GM21367 (cell line): ENCODE data around the gene SRSF2.
"Not testable (repeated sequence)": the region's sequence is repeated elsewhere in the genome, so short reads cannot be mapped to it uniquely, and the experiment has no call there.

Experiments used
- ATAC-seq: cut with Tn5 transposase; IDR thresholded peaks from one replicate; pipeline ENCODE4 v1.9.1; 2021; ENCODE audit not compliant: unreplicated experiment

SRSF2 gene

DNA sequence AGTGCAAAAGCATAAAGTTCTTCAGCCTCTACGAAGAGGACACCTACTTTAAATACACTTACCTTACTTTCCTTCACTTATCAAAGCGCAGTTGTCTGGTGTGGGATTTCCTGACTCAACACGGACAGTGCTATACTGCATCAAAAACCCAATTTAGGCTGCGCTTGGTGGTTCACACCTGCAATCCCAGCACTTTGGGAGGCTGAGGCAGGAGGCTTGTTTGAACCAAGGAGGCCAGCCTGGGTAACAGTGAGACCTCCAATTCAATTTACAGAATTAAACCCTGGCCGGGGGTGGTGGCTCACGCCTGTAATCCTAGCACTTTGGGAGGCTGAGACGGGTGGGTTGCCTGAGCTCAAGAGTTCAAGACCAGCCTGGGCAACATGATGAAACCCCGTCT, 14.9 kb downstream of the SRSF2 start:
- ATAC-seq = no peak

DNA sequence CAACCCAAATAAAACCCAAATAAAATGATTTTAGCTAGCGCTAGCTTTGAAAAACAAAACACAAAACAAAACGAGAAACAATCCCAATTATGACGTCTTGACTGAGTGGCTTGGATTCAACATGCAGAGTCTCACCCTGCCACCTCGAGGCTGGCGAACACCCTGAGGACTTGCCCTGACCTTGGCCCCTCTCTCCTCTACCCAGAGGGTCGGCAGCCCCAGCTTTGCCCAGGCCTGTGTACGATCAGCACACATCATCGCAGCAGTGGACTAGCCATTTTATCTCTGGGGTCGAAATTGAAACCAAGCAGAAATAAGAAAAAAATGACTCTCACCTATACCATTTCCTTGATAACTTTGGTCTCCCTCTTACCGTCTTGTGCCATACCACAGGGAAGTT, 15.7 kb downstream of the SRSF2 start:
- ATAC-seq = no peak

DNA sequence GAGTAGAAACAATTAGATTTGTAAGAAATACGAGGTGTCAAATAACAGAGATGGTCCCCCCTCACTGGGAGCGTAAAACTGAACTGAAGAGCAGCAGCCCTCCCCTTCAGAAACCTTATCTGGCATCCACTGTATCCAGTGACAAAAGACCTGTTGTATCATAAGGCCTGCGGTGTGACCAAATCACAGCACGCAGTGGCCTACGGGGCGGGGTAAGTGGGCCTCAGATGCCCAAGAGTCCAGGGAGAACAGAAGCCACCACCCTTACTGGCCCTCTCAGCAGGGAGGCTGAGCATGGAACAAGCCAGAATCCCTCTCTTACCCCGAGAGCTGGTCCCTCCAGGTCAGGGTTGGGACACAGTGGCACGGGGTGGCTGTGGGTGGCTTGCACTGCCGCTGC, 16.2 kb downstream of the SRSF2 start:
- ATAC-seq = no peak

DNA sequence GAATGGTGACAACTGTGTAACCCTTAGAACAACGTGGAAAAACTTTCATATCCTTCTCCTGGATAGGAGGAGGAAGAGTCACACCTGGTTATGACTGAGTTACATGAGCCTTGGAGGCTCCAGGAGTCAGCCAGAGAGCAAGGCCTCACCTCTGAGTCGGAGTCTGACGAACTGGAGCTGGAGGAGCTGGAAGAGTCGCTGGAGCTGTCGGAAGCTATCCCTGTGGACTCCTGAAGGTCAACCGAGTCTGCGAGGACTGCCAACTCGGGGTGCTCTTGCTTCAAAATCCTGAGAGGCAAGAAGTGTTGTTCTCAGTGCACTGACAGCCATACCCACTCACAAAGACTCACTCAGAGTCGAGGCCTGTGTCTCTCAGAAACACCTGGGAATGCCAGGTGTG, 16.9 kb downstream of the SRSF2 start:
- no peak for ATAC-seq

DNA sequence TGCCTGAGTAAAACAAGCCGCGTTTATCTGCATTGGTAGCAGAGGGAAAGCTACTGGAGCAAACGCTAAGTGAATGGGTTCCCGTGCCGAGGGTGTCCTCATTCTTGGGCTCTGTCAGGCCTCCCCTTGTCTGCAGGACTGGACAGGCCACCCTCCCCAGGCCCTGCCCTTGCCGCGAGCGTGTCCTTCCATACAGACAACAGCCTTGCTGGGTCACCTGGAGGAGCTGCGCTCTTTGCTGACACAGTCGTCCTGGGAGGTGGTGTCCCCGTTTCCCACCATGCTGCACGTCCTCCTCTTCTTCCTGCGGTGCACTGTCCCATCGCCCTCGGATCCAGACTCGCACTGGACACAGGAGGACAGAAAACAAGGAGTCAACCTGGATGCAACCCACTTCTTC, 18.6 kb downstream of the SRSF2 start:
- no peak for ATAC-seq

DNA sequence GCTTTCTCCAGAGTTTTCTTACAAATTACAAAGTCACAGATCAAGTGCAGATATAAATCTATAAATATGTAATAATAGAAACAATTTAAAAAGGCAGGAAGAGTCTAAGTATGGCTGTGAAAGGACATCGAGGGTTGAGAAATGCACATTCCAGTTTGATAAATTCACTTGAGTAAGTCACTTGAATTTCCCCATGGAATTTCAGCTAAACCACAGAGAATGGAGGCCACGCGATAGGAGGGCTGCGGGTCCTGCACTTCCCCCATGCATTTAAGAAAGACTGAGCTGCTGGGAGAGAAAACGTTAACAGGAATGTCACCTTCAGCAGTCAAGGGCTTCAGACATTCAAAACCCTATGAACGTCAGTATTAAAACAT, 20.3 kb downstream of the SRSF2 start:
- no peak for ATAC-seq

DNA sequence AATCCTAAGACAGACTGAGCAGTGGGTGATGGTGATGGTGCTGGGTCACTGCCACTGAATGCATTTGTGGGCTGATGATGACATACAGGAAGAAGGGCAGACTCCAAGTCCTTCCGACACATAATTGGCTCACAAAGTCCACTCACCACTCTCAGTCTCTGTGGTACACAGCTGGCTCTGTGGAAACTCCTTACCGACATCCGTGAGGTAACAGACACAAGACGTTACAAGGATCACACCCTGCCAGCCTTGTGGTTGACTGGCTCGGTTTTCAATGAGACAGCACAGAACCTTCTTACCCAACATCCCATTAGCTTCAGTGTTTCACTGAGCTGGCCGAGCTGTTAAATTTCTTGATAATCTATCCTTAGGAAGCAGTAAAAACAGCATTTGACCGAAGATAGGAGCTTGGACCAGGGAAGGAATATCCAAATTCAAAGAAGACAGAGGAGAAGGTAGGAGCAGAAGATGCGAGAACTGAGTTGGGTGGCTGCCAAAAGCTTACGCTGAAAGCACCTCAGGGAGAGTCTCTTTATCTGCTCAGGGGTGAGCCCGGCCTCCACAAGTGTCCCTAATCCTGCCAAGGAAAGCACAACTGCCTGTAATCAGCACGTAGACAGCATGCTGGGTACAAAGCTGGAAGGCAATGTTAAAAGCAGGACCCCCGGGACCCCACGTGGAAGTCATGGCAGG, 20.8 kb downstream of the SRSF2 start:
- no peak for ATAC-seq

DNA sequence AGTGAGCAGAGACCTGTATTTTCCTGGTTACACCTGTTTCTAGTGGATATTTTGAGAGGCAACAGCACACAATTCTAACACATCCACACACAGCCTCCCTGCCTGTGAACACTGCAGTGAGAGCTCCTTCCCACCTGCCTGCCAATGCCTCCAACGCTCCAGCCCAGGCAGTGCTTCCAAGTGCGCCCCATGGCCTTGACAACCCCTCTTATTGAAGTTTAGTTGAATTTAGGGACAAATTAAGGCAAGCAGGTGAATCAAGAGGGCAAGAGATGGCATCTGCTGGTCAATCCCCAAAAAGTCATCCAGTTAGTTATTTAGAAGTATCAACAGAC, 21.7 kb downstream of the SRSF2 start:
- ATAC-seq = no peak

DNA sequence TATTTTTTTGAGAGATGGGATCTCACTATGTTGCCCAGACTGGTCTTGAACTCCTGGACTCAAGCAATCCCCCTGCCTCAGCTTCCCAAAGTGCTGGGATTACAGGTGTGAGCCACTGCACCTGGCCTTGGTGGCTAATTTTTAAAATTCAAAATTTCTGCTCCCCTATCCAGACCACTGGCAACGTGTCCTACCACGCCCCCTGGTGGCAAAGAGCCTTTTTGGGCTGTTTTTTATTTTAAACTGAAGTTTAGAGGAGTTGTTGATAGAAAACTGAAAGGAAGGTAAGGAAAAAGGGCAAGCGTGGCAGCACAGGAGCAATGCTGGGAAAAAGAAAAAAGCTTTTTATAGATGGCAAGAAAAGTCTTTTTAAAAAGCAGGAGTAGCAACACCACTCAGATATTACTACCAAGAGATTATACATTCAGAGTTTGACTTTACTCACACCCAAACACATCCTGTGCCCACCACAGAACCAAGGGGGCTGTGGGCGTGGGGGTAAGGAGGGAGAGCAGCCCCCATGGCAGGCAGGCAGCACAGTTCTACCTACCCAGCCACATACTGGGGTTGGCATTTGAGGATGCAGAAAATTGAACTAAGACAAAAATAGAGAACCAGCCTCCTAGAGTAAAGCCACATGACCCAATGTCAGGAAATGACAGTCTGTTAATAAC, 22.2 kb downstream of the SRSF2 start:
- no peak for ATAC-seq

DNA sequence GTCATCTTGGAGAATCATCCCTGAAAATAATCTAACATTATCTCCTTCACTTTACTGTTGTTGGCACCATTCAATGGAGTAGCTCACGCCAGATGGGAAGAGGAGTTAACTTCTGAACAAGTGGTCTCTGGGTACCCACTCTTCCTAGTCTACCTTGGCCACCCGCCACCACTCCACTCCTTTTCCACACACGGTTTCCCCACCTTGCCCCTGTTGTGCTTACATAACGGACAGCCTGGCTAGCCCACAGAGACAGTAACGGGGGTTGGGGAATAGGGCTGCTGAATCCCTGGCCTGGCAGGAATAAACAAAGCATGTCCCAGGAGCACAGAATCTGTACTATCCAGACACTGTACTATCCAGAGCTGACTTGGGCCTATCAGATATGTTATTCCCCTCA, 22.8 kb downstream of the SRSF2 start:
- no peak for ATAC-seq

DNA sequence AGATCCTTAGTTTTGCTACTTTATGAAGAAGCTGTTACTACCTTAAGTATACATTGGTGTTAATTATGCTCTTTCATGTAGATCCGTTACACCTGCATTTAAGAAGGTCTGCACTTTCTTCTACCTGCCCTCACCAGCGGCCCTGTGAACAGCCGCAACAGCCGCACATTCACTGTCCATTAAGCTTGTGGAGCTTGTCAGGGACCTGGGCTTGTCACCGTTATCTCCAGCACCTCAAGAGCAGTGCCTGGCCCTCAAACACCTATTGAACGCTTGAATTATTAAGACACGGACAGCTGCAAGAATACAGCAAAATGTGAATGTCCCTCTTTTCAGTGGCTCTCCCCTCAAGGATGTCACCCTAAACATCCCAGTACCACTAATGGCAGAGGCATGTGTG, 23.4 kb downstream of the SRSF2 start:
- ATAC-seq = no peak

DNA sequence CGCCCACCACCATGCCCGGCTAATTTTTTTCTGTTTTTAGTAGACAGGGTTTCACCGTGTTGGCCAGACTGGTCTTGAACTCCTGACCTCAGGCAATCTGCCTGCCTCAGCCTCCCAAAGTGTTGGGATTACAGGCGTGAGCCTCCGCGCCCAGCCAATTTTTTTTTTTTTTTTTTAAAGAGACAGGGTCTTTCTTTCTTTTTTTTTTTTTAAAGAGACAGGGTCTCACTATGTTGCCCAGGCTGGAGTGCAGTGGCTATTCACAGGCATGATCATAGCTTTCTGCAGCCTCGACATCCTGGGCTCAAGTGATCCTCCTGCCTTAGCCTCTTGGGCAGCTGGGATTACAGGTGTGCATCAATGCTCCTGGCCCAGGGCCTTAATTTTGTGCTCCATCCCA, 24.8 kb downstream of the SRSF2 start:
- ATAC-seq = not testable (repeated sequence)

DNA sequence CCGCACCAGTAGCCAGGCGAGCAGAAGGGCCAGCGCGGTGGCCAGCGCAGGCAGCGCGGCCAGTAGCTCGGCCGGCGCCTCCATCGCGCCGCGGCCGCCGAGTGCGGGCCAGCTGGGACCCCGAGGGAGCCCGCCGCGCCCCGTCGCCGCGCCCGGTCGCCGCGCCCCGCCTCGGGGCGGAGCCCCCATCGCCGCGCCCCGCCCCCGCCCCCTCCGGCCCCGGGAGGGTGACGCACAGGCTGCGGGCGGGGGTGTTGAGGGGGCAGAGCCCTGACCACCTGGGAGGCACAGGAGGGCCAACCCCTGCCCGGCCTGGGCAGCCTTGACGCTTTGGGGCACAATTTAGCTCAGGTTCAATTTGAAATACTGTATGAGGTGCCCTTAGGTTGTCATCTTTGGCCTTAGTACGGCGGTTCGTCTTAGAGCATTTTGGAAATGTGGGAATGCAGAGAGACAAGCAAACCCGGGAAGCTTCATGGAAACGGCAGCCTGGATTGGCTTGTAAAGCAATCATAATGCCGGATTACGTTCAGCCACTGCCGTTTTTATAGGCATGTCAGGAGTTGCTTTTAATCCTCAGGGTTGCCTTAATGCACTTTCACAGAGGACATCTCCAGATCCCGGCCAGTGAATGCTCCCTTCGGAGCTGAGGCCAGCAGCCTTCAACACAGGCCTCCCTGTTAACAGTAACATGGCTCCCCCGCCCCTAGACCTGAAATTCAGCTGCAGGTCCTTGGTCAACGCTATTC, 26.1 kb downstream of the SRSF2 start, which contains the start of gene MXRA7:
MXRA7 (minus strand) TSS at position 103 of the 749 bp plus-strand sequence; CDS start at position 84, 19 bp downstream.
- no peak for ATAC-seq

DNA sequence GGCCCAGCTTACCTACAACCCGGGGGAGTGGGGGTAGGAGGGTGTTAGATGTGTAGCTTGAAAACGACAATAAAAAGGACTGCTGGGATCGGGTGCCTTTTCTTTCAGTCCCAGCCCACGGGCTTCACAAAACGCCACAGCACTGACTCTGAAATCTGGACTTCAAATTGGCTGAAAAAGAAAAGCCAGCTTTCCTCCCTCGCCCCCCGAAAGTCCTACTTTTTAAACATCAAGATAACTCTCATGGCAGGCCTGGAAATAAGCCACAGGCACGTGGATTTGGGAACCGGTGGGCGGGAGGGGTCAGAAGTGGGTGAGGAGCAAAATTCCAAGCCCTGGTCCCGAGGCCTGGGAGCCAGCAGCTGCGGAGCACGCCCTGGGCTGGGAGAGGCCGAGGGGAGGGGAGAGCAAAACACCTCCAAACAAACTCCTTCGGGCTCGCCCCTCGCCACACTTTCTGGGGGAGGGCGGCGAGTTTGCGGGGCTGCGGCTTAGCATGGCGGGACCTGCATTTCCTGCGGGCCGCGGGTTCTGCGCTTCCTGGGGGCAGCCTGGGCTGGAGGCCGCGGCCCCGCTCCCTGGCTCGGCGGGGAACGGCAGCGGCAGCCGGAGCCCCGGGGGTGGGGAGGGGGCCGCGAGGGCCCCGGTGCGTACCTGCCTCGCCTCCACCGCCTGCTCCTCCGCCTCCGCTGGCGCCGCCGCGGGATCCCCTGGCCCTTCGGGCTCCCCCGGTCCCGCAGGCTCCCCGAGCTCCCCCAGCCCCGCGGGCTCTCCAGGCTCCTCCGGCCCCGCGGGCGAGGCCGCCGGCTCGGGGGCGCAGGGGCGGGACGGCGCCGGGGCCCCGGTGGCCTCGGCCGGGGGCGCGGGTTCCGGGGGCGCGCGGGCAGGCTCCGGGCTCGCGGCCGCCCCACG, 26.9 kb downstream of the SRSF2 start:
- not testable (repeated sequence) for ATAC-seq

DNA sequence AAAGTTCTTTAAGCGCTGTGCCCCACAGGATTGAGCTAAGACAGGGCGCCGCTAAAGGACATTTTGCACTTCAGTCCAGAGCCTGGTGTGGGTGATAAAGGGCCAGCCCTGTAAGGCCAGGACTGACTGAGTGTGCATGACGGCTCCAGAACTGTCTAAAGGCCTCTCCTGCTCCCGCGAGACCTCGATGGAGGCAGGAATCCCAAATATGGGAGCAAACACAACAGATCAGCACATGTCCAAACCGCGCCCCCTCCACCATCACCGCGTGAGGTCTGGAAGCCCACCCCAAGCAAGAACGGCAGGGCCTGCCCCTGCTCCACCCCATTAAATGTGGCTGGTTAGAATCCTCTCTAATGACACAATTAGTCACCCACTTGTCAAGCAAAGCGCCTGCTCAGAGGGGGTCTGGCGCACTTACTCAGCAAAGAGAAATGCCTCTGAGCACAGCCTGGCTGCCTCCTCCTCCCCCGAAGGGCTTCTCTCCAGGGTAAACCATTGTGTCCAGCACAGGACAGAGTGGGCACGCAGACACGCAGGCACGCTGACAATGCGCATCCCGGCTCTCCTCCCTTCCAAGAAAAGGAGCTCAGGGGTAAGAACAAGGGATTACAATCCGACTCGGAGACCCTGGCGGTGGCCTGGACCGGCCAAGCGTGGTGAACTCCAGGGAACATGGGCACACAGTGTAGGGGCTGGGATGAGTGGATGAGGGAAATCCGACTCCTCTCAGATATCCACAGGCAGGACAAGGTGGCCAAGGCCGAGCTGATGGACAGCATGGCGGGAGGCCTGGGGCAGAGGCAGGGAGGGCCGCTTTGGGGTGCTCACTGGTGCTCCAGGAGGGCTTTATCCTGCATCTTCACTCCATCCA, 27.8 kb downstream of the SRSF2 start:
- ATAC-seq = no peak

DNA sequence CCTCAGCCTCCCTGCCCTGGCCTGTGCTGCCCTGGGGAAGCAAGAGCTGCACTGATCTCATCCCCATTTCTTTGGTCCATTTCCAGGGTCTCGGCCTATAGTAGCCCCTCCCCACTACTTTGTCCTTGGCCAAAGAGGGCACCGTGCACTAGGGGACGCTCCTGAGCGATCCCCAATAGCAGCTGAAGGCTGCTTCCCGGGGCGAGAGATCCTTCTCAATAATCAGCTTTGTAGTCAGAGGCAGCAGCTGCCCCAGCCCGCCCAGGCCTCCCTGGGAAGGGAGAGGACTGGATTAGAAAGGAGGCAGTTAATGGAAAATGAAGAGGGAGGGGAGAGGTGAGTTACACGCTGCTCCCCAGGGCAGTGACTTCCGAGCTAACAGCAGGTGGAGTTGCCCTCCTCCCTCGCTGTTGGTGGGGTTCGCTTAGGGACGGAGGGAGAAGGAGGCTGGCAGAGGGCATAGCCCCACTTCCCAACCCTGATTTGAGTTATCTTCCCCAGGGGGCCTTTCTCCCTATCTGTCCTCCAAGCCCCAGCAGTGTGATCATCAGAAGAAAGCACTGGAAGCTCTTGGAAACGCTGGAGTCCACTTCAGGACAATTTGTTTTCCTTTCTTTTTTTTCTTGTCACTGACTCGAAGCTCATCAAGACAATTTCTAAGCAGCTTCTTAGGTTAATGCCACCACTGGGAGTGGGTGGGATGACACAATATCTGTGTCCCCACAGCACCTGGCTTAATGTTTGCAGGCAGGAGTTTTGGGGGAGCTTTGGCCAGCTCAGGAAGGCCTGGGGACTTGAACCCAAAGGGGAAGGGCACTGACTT, 28.9 kb downstream of the SRSF2 start:
- no peak for ATAC-seq

DNA sequence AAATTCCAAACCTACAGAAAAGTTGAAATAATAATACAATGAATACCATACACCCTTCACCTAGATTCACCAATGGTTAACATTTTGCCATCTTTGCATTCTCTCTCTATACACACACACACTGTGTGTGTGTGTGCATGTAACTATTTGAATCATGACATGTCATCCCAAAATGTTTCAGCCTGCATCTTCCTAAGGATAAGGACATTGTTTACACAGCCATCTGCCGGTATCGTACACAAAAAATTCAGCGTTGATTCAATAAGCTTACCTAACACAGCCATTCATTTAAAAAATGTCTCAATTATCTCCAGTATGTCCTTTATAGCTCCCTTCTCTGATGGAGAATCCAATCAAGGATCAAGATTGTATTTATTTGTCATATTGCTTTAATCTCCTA, 30.3 kb downstream of the SRSF2 start:
- ATAC-seq = no peak

DNA sequence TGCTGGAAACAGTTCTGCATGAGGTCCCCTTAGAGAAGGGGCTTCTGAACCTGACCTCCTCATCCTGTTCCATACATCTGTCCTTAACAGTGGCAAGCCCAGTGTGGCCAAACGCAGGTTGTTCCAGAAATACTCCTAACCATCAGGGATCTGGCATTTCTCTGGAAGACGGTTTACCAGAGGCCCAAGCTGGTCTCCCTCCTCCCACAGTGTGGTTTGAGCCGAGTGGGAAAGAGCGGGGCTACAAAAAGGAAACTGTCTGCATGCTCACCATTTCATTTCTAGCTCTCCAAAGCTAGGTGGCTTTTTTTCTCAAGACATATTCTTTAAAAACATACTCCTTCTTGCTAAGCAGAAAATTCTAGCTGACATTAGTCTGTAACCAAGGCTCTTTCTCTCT, 32.3 kb downstream of the SRSF2 start:
- ATAC-seq = no peak

DNA sequence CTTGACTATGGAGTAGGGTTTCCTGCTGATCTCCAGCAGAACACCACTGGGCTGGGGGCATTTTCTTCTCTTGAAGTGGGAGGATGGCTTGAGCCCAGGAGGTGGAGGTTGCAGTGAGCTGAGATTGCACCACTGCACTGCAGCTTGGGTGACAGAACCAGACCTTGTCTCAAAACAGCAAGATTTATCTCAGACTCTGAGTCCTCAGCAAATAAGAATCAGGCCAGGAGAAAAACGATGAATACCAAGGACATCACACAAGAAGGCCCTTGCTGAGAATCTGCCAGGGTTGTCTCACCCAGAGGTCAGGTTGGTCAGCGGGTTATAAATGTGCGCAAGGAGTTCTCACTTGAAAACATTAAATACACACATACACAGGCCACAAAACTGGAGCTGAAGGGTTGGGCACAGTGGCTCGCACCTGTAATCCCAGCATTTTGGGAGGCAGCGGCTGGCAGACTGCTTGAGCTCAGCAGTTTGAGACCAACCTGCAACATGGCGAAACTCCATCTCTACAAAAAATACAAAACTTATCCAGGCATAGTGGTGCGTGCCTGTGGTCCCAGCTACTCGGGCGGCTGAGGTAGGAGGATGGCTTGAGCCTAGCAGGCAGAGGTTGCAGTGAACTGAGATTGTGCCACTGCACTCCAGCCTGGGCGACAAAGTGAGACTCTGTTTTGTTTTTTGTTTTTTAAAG, 34.0 kb downstream of the SRSF2 start:
- ATAC-seq = no peak
